IMR-90 (cell line): ENCODE results near the gene CLIC3. TPM values are rescaled to one million over a fixed set of nuclear protein-coding genes. Genes with fewer than 3 reads are reported as not detected.
A peak's percentile ranks its signal among the peaks of the same experiment; 100 is the strongest.

ENCODE experiments used
- ATAC-seq: fragments of 200-7000 bp; cut with Tn5 transposase; 2 replicates; pipeline ENCODE4 v1.9.1; 2020; ENCODE audit warnings: low read depth, mild to moderate bottlenecking, moderate library complexity
- BruUV-seq: library from RNA; stranded (reverse); fragments of 400-500 nt; replicated peaks from 2 replicates; lab custom pipeline; 2021; lab: Mats Ljungman, UMichigan
- CTCF ChIA-PET: fragments of 300-600 bp; formaldehyde crosslinking; extraction: SDS; loops from one replicate; lab custom pipeline; 2021; ENCODE audit warnings: antibody characterized with exemption; lab: Yijun Ruan, JAX
- POLR2A ChIA-PET: fragments of 300-600 bp; sonication (Branson Sonifier 250); formaldehyde crosslinking; loops from one replicate; lab custom pipeline; 2022; ENCODE audit warnings: antibody characterized with exemption; ENCODE audit not compliant: unreplicated experiment; lab: Charles Lee
- DNase-seq: peaks from one replicate; pipeline ENCODE4 v3.0.0; 2013
- H2AFZ ChIP-seq: replicated peaks from 2 replicates; pipeline ENCODE3; 2013; ENCODE audit warnings: low read length, mild to moderate bottlenecking; ENCODE audit not compliant: poor library complexity
- H2AK5ac ChIP-seq: 2 replicates; pipeline ENCODE4 v1.6.1; 2013; ENCODE audit warnings: low read depth, low read length, inconsistent platforms
- H2AK9ac ChIP-seq: replicated peaks from 2 replicates; pipeline ENCODE3; 2013; ENCODE audit warnings: mild to moderate bottlenecking, low read depth, low read length, moderate library complexity; ENCODE audit not compliant: poor library complexity
- H2BK120ac ChIP-seq: 2 replicates; pipeline ENCODE4 v1.6.1; 2013; ENCODE audit warnings: low read depth, low read length, inconsistent platforms
- H2BK15ac ChIP-seq: 3 replicates; pipeline ENCODE4 v1.6.1; 2013; ENCODE audit warnings: low read depth, low read length, inconsistent platforms
- H2BK20ac ChIP-seq: 2 replicates; pipeline ENCODE4 v1.6.1; 2013; ENCODE audit warnings: low read depth, mild to moderate bottlenecking, inconsistent platforms, low read length, moderate library complexity
- H2BK5ac ChIP-seq: 2 replicates; pipeline ENCODE4 v1.6.1; 2013; ENCODE audit warnings: mild to moderate bottlenecking, low read depth, low read length, inconsistent platforms; ENCODE audit not compliant: poor library complexity, severe bottlenecking
- H3K14ac ChIP-seq: replicated peaks from 2 replicates; pipeline ENCODE4 v1.6.1; 2013; ENCODE audit warnings: low read depth, low read length, inconsistent platforms
- H3K18ac ChIP-seq: 2 replicates; pipeline ENCODE4 v1.6.1; 2013; ENCODE audit warnings: low read depth, low read length, control low read depth
- H3K23ac ChIP-seq: 2 replicates; pipeline ENCODE4 v1.6.1; 2013; ENCODE audit warnings: low read depth, low read length, inconsistent platforms
- H3K27ac ChIP-seq: 2 replicates; pipeline ENCODE4 v1.5.1; 2013; ENCODE audit warnings: mild to moderate bottlenecking, control low read depth, low read length; ENCODE audit not compliant: insufficient read depth
- H3K27me3 ChIP-seq: 2 replicates; pipeline ENCODE4 v1.6.1; 2013; ENCODE audit warnings: low read length; ENCODE audit not compliant: control insufficient read depth, insufficient read depth
- H3K36me3 ChIP-seq: 2 replicates; pipeline ENCODE4 v1.6.1; 2013; ENCODE audit warnings: low read length, mixed read lengths; ENCODE audit not compliant: control insufficient read depth, insufficient read depth
- H3K4ac ChIP-seq: 2 replicates; pipeline ENCODE4 v1.6.1; 2013; ENCODE audit warnings: low read depth, low read length, inconsistent platforms
- H3K4me1 ChIP-seq: 2 replicates; pipeline ENCODE4 v1.6.1; 2013; ENCODE audit warnings: low read length, mixed read lengths; ENCODE audit not compliant: control insufficient read depth, insufficient read depth
- H3K4me2 ChIP-seq: 2 replicates; pipeline ENCODE4 v1.6.1; 2013; ENCODE audit warnings: low read depth, mild to moderate bottlenecking, control low read depth, low read length, moderate library complexity
- H3K4me3 ChIP-seq: 2 replicates; pipeline ENCODE4 v1.5.1; 2013; ENCODE audit warnings: low read depth, mild to moderate bottlenecking, control low read depth, low read length, moderate library complexity; ENCODE audit not compliant: insufficient read depth
- H3K56ac ChIP-seq: 2 replicates; pipeline ENCODE4 v1.6.1; 2013; ENCODE audit warnings: low read length, inconsistent platforms; ENCODE audit not compliant: insufficient read depth; ENCODE audit errors: extremely low read depth
- H3K79me1 ChIP-seq, 2 experiments: 2 replicates each; pipeline ENCODE4 v1.6.1; 2013; ENCODE audit warnings: low read length in 2 of 2, inconsistent platforms in 1 of 2, low read depth in 1 of 2
- H3K9ac ChIP-seq: 2 replicates; pipeline ENCODE4 v1.6.1; 2013; ENCODE audit warnings: low read depth, low read length, control low read depth
- H3K9me1 ChIP-seq: 2 replicates; pipeline ENCODE4 v1.6.1; 2013; ENCODE audit warnings: low read length, inconsistent platforms; ENCODE audit not compliant: insufficient read depth
- H3K9me3 ChIP-seq: 2 replicates; pipeline ENCODE4 v1.6.1; 2013; ENCODE audit warnings: low read length; ENCODE audit not compliant: control insufficient read depth, insufficient read depth
- H4K20me1 ChIP-seq: 2 replicates; pipeline ENCODE4 v1.6.1; 2013; ENCODE audit warnings: low read length, inconsistent platforms; ENCODE audit not compliant: insufficient read depth
- H4K5ac ChIP-seq: 2 replicates; pipeline ENCODE4 v1.6.1; 2013; ENCODE audit warnings: mild to moderate bottlenecking, low read depth, low read length, control low read depth
- H4K8ac ChIP-seq, 2 experiments: 2 replicates each; pipeline ENCODE4 v1.6.1; 2013; ENCODE audit warnings: low read depth in 2 of 2, low read length in 2 of 2, control low read depth in 1 of 2, inconsistent platforms in 1 of 2
- H4K91ac ChIP-seq: 2 replicates; pipeline ENCODE4 v1.6.1; 2013; ENCODE audit warnings: low read depth, low read length, inconsistent platforms; ENCODE audit not compliant: insufficient read depth
- BHLHE40 ChIP-seq: fragments of 150-350 bp; IDR thresholded peaks from 2 replicates; pipeline ENCODE4 v1.6.1; 2016; ENCODE audit warnings: mild to moderate bottlenecking, low read depth, low read length
- CEBPB ChIP-seq: IDR thresholded peaks from 2 replicates; pipeline ENCODE4 v1.6.1; 2012; ENCODE audit warnings: low read depth, low read length, improper control_type of control experiment
- CHD1 ChIP-seq: IDR thresholded peaks from 2 replicates; pipeline ENCODE4 v1.6.1; 2012; ENCODE audit warnings: low read depth, low read length, improper control_type of control experiment
- CTCF ChIP-seq: conservative IDR thresholded peaks from 2 replicates; pipeline ENCODE4 v1.5.1; 2012; ENCODE audit warnings: mild to moderate bottlenecking, low read depth, low read length, improper control_type of control experiment
- ELK1 ChIP-seq: fragments of 150-350 bp; IDR thresholded peaks from 2 replicates; pipeline ENCODE4 v1.6.1; 2016; ENCODE audit warnings: low read depth, mild to moderate bottlenecking, low read length, moderate library complexity, borderline replicate concordance
- FOS ChIP-seq: fragments of 150-350 bp; IDR thresholded peaks from 2 replicates; pipeline ENCODE4 v1.6.1; 2016; ENCODE audit warnings: low read depth, low read length
- MAFK ChIP-seq: IDR thresholded peaks from 2 replicates; pipeline ENCODE4 v1.6.1; 2012; ENCODE audit warnings: low read depth, low read length, improper control_type of control experiment
- MAZ ChIP-seq: IDR thresholded peaks from 2 replicates; pipeline ENCODE4 v1.6.1; 2012; ENCODE audit warnings: low read depth, mild to moderate bottlenecking, low read length, improper control_type of control experiment, moderate library complexity, borderline replicate concordance
- MXI1 ChIP-seq: IDR thresholded peaks from 2 replicates; pipeline ENCODE4 v1.6.1; 2012; ENCODE audit warnings: low read depth, mild to moderate bottlenecking, low read length, moderate library complexity, borderline replicate concordance
- POLR2A ChIP-seq: IDR thresholded peaks from 2 replicates; pipeline ENCODE4 v1.6.1; 2012; ENCODE audit warnings: mild to moderate bottlenecking, low read depth, low read length
- RAD21 ChIP-seq: IDR thresholded peaks from 2 replicates; pipeline ENCODE4 v1.6.1; 2012; ENCODE audit warnings: low read length, improper control_type of control experiment
- RCOR1 ChIP-seq: IDR thresholded peaks from 2 replicates; pipeline ENCODE4 v1.6.1; 2012; ENCODE audit warnings: mild to moderate bottlenecking, low read length, improper control_type of control experiment; ENCODE audit not compliant: insufficient replicate concordance
- RFX5 ChIP-seq: IDR thresholded peaks from 2 replicates; pipeline ENCODE4 v1.8.0; 2012; ENCODE audit warnings: low read depth, mild to moderate bottlenecking, low read length, moderate library complexity
- SMC3 ChIP-seq: fragments of 150-350 bp; IDR thresholded peaks from 2 replicates; pipeline ENCODE4 v1.6.1; 2016; ENCODE audit warnings: low read depth, mild to moderate bottlenecking, antibody characterized with exemption, low read length, moderate library complexity
- USF2 ChIP-seq: fragments of 150-350 bp; IDR thresholded peaks from 2 replicates; pipeline ENCODE4 v1.6.1; 2017; ENCODE audit warnings: mild to moderate bottlenecking, antibody characterized with exemption, low read length, low read depth
- WGBS, 2 experiments: methylation state at CpG; one replicate each; pipeline versions ENCODE4 v1.1.5 to v1.1.7; 2013; ENCODE audit warnings: missing lambda C conversion rate in 2 of 2; ENCODE audit not compliant: insufficient read length in 1 of 2; ENCODE audit errors: extremely low coverage in 2 of 2; 5-methylcytosine and 5-hydroxymethylcytosine counted together
- dilution Hi-C: fragments of 300-500 bp; cut with HindIII; formaldehyde crosslinking; loops from one replicate; pipeline ENCODE4 v1.14.3; 2018; ENCODE audit warnings: low sequenced_read_pairs; ENCODE audit not compliant: unreplicated experiment
- in situ Hi-C: fragments of 300-500 bp; cut with MboI; formaldehyde crosslinking; loops from 3 replicates; pipeline ENCODE4 v1.14.3; 2019; ENCODE audit warnings: low sequenced_read_pairs, inconsistent platforms, mixed read lengths
- intact Hi-C: fragments of 100-400 bp; cut with micrococcal nuclease; formaldehyde crosslinking; loops from 2 replicates; pipeline ENCODE4 v1.10.0; 2022
- polyA plus RNA-seq, 3 experiments: library from polyadenylated mRNA; depleted of rRNA; stranded (reverse); fragments of >200 nt; gene quantifications; 2 replicates each; pipeline ENCODE4 v1.2.3, GENCODE V29; 2012; ENCODE audit warnings: low replicate concordance in 1 of 3
- total RNA-seq: library from RNA; depleted of rRNA; stranded (reverse); fragments of >200 nt; gene quantifications from 2 replicates; pipeline ENCODE4 v1.2.3, GENCODE V29; 2012

CLIC3 gene
- total and polyA plus RNA-seq, 2 of the 4 experiments (the other 2 are of a cell fraction): 0.18 to 1.7 TPM

- no peak overlapping the region for H3K9ac ChIP-seq
- no peak overlapping the region for H3K56ac ChIP-seq
- no peak overlapping the region for H4K5ac ChIP-seq
- no peaks in the 10 kb centered on the region; the same call in 1 of the 2 replicates for H4K20me1 ChIP-seq
- H2BK5ac ChIP-seq: no peak overlapping the region
- H3K18ac ChIP-seq: no peak overlapping the region
- no peak overlapping the region for H2AFZ ChIP-seq
- H3K79me1 ChIP-seq: peaks cover 6 to 16% of the 10 kb centered on the region in 2 experiments; a peak in 3 of 4 replicates
- H4K8ac ChIP-seq: no peak overlapping the region
- ChIA-PET CTCF (interaction anchor here (0.7 kb wide), 1 partner anchor 34 kb away, joined by 3 read pairs; no protein-coding TSS in a partner anchor), POLR2A (no interaction called here)
- H2AK5ac ChIP-seq: no peak overlapping the region; the same call in 1 of the 2 replicates
- H3K9me1 ChIP-seq: peaks cover 8% of the 10 kb centered on the region
- in situ Hi-C loops: no loop called here
- intact Hi-C loops: no loop called here
- peak overlapping the region; percentile 28 for H2AK9ac ChIP-seq
- no peak overlapping the region for H3K4me3 ChIP-seq
- H3K27ac ChIP-seq: no peak overlapping the region
- DNase-seq (no peak), ATAC-seq (no peak)
- no peak overlapping the region for H3K4me2 ChIP-seq
- H4K91ac ChIP-seq: no peak overlapping the region
- 46% methylated on average over 20 of the region's 30 CpGs; no CpG with 5 or more reads in 1 of the 2 experiments for WGBS, 2 experiments
- no peak overlapping the region; the same call in 1 of the 2 replicates for H3K23ac ChIP-seq
- H2BK15ac ChIP-seq: no peak overlapping the region
- dilution Hi-C loops: no loop called here
- TF ChIP-seq USF2 (no peak), CTCF (no peak), CEBPB (no peak), RAD21 (no peak), CHD1 (no peak), RFX5 (no peak), BHLHE40 (no peak), SMC3 (no peak), FOS (no peak), ELK1 (no peak), MXI1 (no peak), RCOR1 (no peak), MAZ (no peak), POLR2A (no peak), MAFK (no peak)
- H3K14ac ChIP-seq: no peak overlapping the region
- BruUV-seq: no TSS peak
- no peaks in the 10 kb centered on the region; the same call in 1 of the 2 replicates for H3K27me3 ChIP-seq
- H2BK20ac ChIP-seq: no peak overlapping the region
- peaks cover 4% of the 10 kb centered on the region for H3K9me3 ChIP-seq
- no peak overlapping the region for H3K4ac ChIP-seq
- H3K36me3 ChIP-seq: peaks cover 5% of the 10 kb centered on the region; the same call in 1 of the 2 replicates
- H2BK120ac ChIP-seq: no peak overlapping the region
- H3K4me1 ChIP-seq: peaks cover 23% of the 10 kb centered on the region
Measured at GRCh38 chr9:136995362-136995761, 1.0 kb downstream of the CLIC3 start.
